ENCODE results near the gene TNFSF15. TPM values are rescaled to one million over a fixed set of nuclear protein-coding genes. Genes with fewer than 3 reads are reported as not detected.

TNFSF15 gene
- total and polyA plus RNA-seq, 2 of the 4 experiments (the other 2 are of a cell fraction), result 0.03 to 0.18 TPM

DNA sequence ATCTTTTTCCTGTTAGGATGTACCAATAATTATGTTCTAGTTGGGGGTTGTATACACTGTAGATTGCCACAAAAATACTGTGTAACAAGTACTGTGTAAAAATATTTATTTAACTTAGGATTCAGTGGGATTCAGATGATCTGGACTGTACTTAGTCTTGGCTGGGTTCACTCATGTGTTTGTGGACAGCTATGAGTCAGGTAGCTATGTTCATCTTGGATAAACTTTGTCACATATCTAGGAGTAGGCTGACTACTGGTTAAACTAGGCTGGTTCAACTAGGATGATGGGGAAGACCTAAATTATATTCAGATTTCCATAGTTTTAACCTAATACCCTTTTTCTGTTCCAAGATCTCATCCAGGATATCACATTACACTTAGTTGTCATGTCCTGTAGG lies 32.1 kb upstream of the TNFSF15 start:
- BruUV-seq (replicated peaks), result no TSS peak
- in situ Hi-C loops (cut with MboI; ENCODE audit: low sequenced_read_pairs), result no loop called here
- H3K56ac ChIP-seq (ENCODE audit: extremely low read depth, insufficient read depth, low read length), result no peak overlapping the region
- no peak overlapping the region for H2AK9ac ChIP-seq (replicated peaks; ENCODE audit: low read depth, low read length, poor library complexity)
- no peak overlapping the region for H3K18ac ChIP-seq (ENCODE audit: low read depth, low read length)
- no peak overlapping the region for H4K5ac ChIP-seq (ENCODE audit: low read depth, low read length)
- POLR2A ChIA-PET (ENCODE audit: unreplicated experiment), result no interaction called here
- no peak overlapping the region for H3K4ac ChIP-seq (ENCODE audit: low read depth, low read length)
- H2AFZ ChIP-seq (replicated peaks; ENCODE audit: low read length, poor library complexity), result no peak overlapping the region
- no peak overlapping the region for H2AK5ac ChIP-seq (ENCODE audit: low read depth, low read length)
- TF ChIP-seq USF2 (IDR thresholded peaks at IDR 0.05; ENCODE audit: low read depth, low read length), result no peak
- no peak for TF ChIP-seq CHD1 (IDR thresholded peaks at IDR 0.05; ENCODE audit: low read depth, low read length)
- no peak for TF ChIP-seq ELK1 (IDR thresholded peaks at IDR 0.05; ENCODE audit: borderline replicate concordance, low read depth, low read length)
- no peak overlapping the region for H3K27ac ChIP-seq (ENCODE audit: insufficient read depth, low read length)
- no peak overlapping the region for H4K8ac ChIP-seq (ENCODE audit: low read depth in 2 of 2, low read length in 2 of 2)
- DNase-seq (peak; percentile 24), ATAC-seq (ENCODE audit: low read depth) (peak; percentile 82)
- H3K27me3 ChIP-seq (ENCODE audit: control insufficient read depth, insufficient read depth, low read length), result peaks cover 11% of the 10 kb centered on the region
- H3K4me1 ChIP-seq (ENCODE audit: control insufficient read depth, insufficient read depth, low read length), result no peaks in the 10 kb centered on the region; the same call in 1 of the 2 replicates
- H3K23ac ChIP-seq (ENCODE audit: low read depth, low read length), result no peak overlapping the region
- no peak overlapping the region for H3K4me2 ChIP-seq (ENCODE audit: low read depth, low read length)
- H4K20me1 ChIP-seq (ENCODE audit: insufficient read depth, low read length), result no peaks in the 10 kb centered on the region
- peaks cover 3% of the 10 kb centered on the region for H3K9me3 ChIP-seq (ENCODE audit: control insufficient read depth, insufficient read depth, low read length)
- no peaks in the 10 kb centered on the region for H3K79me1 ChIP-seq (ENCODE audit: low read depth in 1 of 2, low read length in 2 of 2)
- H3K36me3 ChIP-seq (ENCODE audit: control insufficient read depth, insufficient read depth, low read length), result no peaks in the 10 kb centered on the region
- dilution Hi-C loops (cut with HindIII; ENCODE audit: low sequenced_read_pairs, unreplicated experiment), result no loop called here
- no peak overlapping the region for H2BK120ac ChIP-seq (ENCODE audit: low read depth, low read length)
- no peak overlapping the region for H3K9ac ChIP-seq (ENCODE audit: low read depth, low read length)
- H2BK15ac ChIP-seq (ENCODE audit: low read depth, low read length), result no peak overlapping the region
- no peak overlapping the region for H3K4me3 ChIP-seq (ENCODE audit: insufficient read depth, low read depth, low read length)
- CTCF ChIA-PET, result no interaction called here
- no peak overlapping the region for H4K91ac ChIP-seq (ENCODE audit: insufficient read depth, low read depth, low read length)
- intact Hi-C loops (cut with micrococcal nuclease), result no loop called here
- H2BK5ac ChIP-seq (ENCODE audit: low read depth, low read length, poor library complexity, severe bottlenecking), result no peak overlapping the region
- no peak overlapping the region for H3K14ac ChIP-seq (replicated peaks; ENCODE audit: low read depth, low read length)
- no peak overlapping the region for H2BK20ac ChIP-seq (ENCODE audit: low read depth, low read length)
- no peaks in the 10 kb centered on the region for H3K9me1 ChIP-seq (ENCODE audit: insufficient read depth, low read length)

Measured in IMR-90 (cell line).